MM.1S (cell line): ENCODE data around the gene FREM1.

Experiments used
- DNase-seq: peaks from one replicate; pipeline ENCODE4 v3.0.0-alpha.2; 2015
- H2AFZ ChIP-seq: fragments of 300-600 bp; sonication (generic); 2 replicates; pipeline ENCODE4 v1.6.0; 2016; ENCODE audit warnings: antibody characterized with exemption, low read length
- H3F3A ChIP-seq: fragments of 300-600 bp; sonication (generic); 2 replicates; pipeline ENCODE4 v1.6.1; 2016; ENCODE audit warnings: mild to moderate bottlenecking, antibody characterized with exemption, low read length, moderate library complexity, mixed read lengths; ENCODE audit not compliant: insufficient read depth
- H3K27ac ChIP-seq: fragments of 300-600 bp; sonication (generic); 2 replicates; pipeline ENCODE4 v1.5.1; 2016; ENCODE audit warnings: mild to moderate bottlenecking, low read length
- H3K27me3 ChIP-seq: fragments of 300-600 bp; sonication (generic); replicated peaks from 2 replicates; pipeline ENCODE4 v1.6.0; 2016; ENCODE audit warnings: low read length; ENCODE audit not compliant: insufficient read depth
- H3K36me3 ChIP-seq: fragments of 300-600 bp; sonication (generic); replicated peaks from 2 replicates; pipeline ENCODE4 v1.6.1; 2016; ENCODE audit warnings: mild to moderate bottlenecking, low read length, mixed read lengths; ENCODE audit not compliant: insufficient read depth
- H3K4me1 ChIP-seq: fragments of 300-600 bp; sonication (generic); 2 replicates; pipeline ENCODE4 v1.6.1; 2016; ENCODE audit warnings: low read length, mixed read lengths
- H3K4me2 ChIP-seq: fragments of 300-600 bp; sonication (generic); 2 replicates; pipeline ENCODE4 v1.6.0; 2016; ENCODE audit warnings: low read depth, low read length
- H3K4me3 ChIP-seq: fragments of 300-600 bp; sonication (generic); 2 replicates; pipeline ENCODE4 v1.5.1; 2016; ENCODE audit warnings: low read length, mixed read lengths
- H3K79me2 ChIP-seq: fragments of 300-600 bp; sonication (generic); 2 replicates; pipeline ENCODE4 v1.6.1; 2016; ENCODE audit warnings: mixed run types, low read length, mixed read lengths
- H3K9ac ChIP-seq: fragments of 300-600 bp; sonication (generic); 2 replicates; pipeline ENCODE4 v1.6.1; 2016; ENCODE audit warnings: low read length, mixed read lengths
- H3K9me2 ChIP-seq: fragments of 300-600 bp; sonication (generic); replicated peaks from 2 replicates; pipeline ENCODE4 v1.6.1; 2016; ENCODE audit warnings: mild to moderate bottlenecking, low read length, mixed read lengths; ENCODE audit not compliant: insufficient read depth
- H3K9me3 ChIP-seq: fragments of 300-600 bp; sonication (generic); replicated peaks from 2 replicates; pipeline ENCODE4 v1.6.1; 2016; ENCODE audit warnings: mild to moderate bottlenecking, low read length, mixed read lengths; ENCODE audit not compliant: insufficient read depth
- H4K20me1 ChIP-seq: fragments of 300-600 bp; sonication (generic); 2 replicates; pipeline ENCODE4 v1.6.1; 2016; ENCODE audit warnings: mild to moderate bottlenecking, low read length, moderate library complexity, mixed read lengths; ENCODE audit not compliant: insufficient read depth
- EZH2 ChIP-seq: fragments of 300-600 bp; sonication (generic); optimal IDR thresholded peaks from 2 replicates; pipeline ENCODE3; 2017; ENCODE audit warnings: low read depth, mild to moderate bottlenecking, antibody characterized with exemption, low read length, mixed read lengths
- EZH2phosphoT487 ChIP-seq: fragments of 300-600 bp; sonication (generic); IDR thresholded peaks from 2 replicates; pipeline ENCODE4 v1.6.1; 2018; ENCODE audit warnings: antibody characterized with exemption, low read length
- TF ChIP-seq, protein P1 (sequence below): fragments of 300-600 bp; sonication (generic); IDR thresholded peaks from 2 replicates; pipeline ENCODE4 v1.5.1; 2016; ENCODE audit warnings: antibody characterized with exemption, low read length, mixed read lengths

FREM1 gene

GRCh38 chr9:14741369-14741768 is 168.9 kb downstream of the FREM1 start:
- no peak overlapping the region for H3K4me2 ChIP-seq
- H3F3A ChIP-seq, result no peaks in the 10 kb centered on the region
- no peak overlapping the region for H3K9ac ChIP-seq
- H3K9me2 ChIP-seq, result no peaks in the 10 kb centered on the region
- no peaks in the 10 kb centered on the region for H3K4me1 ChIP-seq
- DNase-seq, result no peak
- H2AFZ ChIP-seq, result no peak overlapping the region
- no peaks in the 10 kb centered on the region for H3K9me3 ChIP-seq
- no peaks in the 10 kb centered on the region for H4K20me1 ChIP-seq
- no peak overlapping the region for H3K27ac ChIP-seq
- TF ChIP-seq EZH2phosphoT487 (no peak), EZH2 (no peak)
- TF ChIP-seq, protein P1, sequence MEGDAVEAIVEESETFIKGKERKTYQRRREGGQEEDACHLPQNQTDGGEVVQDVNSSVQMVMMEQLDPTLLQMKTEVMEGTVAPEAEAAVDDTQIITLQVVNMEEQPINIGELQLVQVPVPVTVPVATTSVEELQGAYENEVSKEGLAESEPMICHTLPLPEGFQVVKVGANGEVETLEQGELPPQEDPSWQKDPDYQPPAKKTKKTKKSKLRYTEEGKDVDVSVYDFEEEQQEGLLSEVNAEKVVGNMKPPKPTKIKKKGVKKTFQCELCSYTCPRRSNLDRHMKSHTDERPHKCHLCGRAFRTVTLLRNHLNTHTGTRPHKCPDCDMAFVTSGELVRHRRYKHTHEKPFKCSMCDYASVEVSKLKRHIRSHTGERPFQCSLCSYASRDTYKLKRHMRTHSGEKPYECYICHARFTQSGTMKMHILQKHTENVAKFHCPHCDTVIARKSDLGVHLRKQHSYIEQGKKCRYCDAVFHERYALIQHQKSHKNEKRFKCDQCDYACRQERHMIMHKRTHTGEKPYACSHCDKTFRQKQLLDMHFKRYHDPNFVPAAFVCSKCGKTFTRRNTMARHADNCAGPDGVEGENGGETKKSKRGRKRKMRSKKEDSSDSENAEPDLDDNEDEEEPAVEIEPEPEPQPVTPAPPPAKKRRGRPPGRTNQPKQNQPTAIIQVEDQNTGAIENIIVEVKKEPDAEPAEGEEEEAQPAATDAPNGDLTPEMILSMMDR, result no peak
- no peaks in the 10 kb centered on the region for H3K36me3 ChIP-seq
- no peaks in the 10 kb centered on the region for H3K27me3 ChIP-seq
- H3K4me3 ChIP-seq, result no peak overlapping the region
- no peaks in the 10 kb centered on the region for H3K79me2 ChIP-seq

- no peaks in the 10 kb centered on the region for H3K4me1 ChIP-seq
- H3K9me3 ChIP-seq, result no peaks in the 10 kb centered on the region
- no peak for TF ChIP-seq EZH2
- TF ChIP-seq, protein P1, result no peak
- TF ChIP-seq EZH2phosphoT487, result no peak
- no peaks in the 10 kb centered on the region for H3K9me2 ChIP-seq
- H3F3A ChIP-seq, result no peaks in the 10 kb centered on the region
- H4K20me1 ChIP-seq, result no peaks in the 10 kb centered on the region
- H3K4me3 ChIP-seq, result no peak overlapping the region
- no peaks in the 10 kb centered on the region for H3K79me2 ChIP-seq
- H2AFZ ChIP-seq, result no peak overlapping the region
- DNase-seq, result no peak
- no peaks in the 10 kb centered on the region for H3K36me3 ChIP-seq
- no peaks in the 10 kb centered on the region for H3K27me3 ChIP-seq
- no peak overlapping the region for H3K27ac ChIP-seq
- H3K4me2 ChIP-seq, result no peak overlapping the region
- no peak overlapping the region for H3K9ac ChIP-seq
These were observed 177.1 kb downstream of the FREM1 start for GRCh38 chr9:14733133-14733532.

DNA sequence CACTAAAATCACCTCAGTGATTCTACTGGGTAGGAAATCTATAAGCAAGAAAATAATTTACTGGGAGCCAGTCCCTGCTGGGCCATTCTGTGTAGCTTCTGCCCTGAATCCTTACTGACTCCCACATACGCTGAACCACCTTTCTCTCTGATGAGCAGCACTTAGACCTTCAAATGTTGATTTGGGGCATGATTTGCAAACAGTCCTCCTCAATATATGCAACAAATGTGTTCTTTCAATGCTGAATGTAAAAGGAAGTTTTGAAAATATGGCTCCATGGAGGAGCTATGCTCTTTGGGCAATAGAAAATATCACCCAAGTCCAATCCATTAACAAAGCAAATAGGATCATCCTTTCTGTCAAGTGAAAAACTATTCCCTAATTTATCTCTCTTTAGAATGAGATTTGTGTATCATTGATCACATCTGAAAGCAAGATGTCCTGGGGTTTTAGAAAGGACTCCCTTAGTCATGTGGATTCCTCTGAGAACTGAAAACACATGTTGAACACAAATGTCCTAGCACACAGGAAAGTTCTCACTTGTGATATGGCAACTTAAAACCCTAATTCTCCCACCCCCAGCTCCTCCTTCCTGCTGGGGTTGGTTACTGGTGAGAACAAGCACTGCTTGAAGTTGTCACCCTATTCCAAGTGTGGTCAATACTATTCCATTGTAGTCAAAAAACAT is 178.8 kb downstream of the FREM1 start:
- Histone ChIP-seq H3K4me1 (no peaks in the 10 kb centered on the region), H3K27me3 (no peaks in the 10 kb centered on the region), H4K20me1 (no peaks in the 10 kb centered on the region), H3K9ac (no peak overlapping the region), H3K4me3 (no peak overlapping the region), H3K27ac (no peak overlapping the region), H3K4me2 (no peak overlapping the region), H3K9me3 (no peaks in the 10 kb centered on the region), H3K79me2 (no peaks in the 10 kb centered on the region), H3K36me3 (no peaks in the 10 kb centered on the region), H3F3A (no peaks in the 10 kb centered on the region), H3K9me2 (no peaks in the 10 kb centered on the region), H2AFZ (no peak overlapping the region)
- no peak for DNase-seq
- TF ChIP-seq EZH2phosphoT487 (no peak), EZH2 (no peak)
- TF ChIP-seq, protein P1, result no peak
